Measurements from ENCODE around the gene IGDCC3.
"Not testable (repeated sequence)": the region's sequence is repeated elsewhere in the genome, so short reads cannot be mapped to it uniquely, and the experiment has no call there.

Gene IGDCC3

GRCh38 chr15:65405791-65406423, 28.1 kb upstream of the IGDCC3 start:
- no peak for DNase-seq

DNA sequence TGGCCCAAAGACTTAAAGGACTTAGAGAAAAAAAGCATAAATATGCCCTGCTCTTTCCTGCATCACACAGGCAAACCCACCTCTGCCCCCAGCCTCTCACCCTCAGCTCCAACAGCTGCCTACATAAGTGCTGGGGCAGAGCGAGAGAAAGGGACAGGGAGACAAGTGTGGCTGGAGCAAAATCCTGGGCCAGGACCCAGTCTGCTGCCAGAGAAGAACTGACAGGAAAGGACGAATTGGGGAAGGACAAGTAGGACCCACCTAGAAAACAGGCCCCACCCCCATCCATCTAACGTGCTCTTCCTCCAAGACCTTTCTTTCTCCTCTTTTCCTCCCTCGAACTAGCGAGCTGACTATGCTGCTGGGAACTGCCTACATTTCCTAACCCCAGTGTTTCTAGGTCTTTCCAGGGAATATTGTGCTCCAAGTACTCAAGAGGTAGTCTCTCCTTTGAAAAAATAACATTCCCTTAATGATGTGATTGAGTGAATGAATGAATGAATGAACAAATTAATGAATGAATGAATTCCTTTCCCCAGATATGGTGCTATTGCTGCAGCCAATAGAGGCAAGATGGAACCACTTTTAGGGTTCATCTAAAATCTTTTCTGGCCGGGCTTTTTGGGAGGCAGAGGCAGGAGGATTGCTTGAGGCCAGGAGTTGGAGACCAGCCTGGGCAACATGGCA, 26.5 kb upstream of the IGDCC3 start:
- no peak for DNase-seq

GRCh38 chr15:65402961-65403360, 25.2 kb upstream of the IGDCC3 start:
- no peak for DNase-seq

DNA sequence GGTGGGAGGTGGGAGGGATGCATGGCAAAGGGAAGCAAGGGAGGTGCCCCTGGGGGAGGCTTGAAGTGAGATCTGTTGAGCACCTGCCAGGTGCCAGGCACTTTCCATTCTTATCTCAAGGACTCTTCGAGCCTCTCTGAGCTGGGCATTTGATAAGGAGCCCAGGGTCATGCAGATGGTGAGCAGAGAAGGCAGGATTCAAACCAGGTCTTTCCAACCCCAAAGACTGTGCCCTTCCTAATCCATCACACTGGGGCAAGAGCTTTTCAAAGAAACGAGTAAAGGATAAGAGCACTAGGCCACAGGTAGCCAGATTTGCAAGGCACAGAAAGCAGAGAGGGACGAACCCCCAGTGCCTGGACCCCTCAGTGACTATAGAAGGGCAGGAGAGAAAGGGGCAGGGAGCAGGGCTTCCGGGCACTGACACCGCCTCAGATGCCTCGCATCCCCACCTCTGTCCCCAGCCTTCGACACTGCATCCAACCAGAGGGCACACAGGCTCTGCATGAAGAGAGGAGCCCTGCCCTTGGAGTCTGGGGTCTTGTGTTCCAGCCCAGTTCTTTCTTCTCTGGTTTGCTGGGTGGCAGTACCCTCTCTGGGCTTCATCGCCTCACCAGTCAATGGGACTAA, 23.9 kb upstream of the IGDCC3 start:
- DNase-seq, result no peak

DNA sequence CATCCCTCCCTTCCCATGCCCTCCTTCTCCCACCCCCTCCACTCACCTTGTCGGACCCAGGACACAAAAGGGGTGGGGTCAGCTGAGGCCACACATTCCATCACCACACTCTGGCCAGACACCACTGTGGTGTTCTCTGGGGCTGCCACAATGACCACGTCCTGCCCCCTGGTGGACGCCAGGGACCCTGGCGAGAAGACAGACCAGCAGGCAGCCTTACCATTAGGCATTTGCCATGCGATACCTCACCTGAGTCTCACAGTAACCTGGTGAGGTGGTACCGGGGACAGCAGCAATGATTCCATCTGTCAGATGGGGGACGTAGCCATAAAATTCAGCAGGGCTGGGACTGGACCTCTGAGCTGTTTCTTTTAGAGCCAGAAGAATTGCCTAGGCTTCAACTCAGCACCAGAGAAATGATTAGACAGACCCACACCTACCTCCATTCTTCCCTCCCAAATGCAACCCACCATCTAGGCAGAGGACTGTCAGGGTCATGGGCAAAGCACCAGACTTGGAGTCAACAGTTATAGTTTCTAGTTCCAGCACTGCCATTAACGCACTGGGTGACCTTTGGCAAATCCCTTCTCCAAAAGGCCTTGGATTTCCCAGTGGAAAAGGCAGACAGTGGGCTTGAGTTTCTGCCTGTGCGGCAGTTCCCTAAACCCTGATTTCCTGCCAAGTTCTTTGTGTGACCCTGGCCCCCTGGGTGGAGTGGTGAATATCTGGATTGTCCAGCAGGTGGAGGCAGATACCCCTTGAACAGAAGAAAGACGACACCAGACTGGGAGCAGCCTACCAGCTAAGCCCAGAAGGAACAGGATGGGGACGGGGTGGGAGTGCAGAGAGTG, 23.2 kb upstream of the IGDCC3 start:
- DNase-seq, result peak; percentile 50

- no peak for DNase-seq
These were observed 22.2 kb upstream of the IGDCC3 start for GRCh38 chr15:65399997-65400396.

- DNase-seq, result no peak
These were observed 21.4 kb upstream of the IGDCC3 start for GRCh38 chr15:65399001-65399706.

DNA sequence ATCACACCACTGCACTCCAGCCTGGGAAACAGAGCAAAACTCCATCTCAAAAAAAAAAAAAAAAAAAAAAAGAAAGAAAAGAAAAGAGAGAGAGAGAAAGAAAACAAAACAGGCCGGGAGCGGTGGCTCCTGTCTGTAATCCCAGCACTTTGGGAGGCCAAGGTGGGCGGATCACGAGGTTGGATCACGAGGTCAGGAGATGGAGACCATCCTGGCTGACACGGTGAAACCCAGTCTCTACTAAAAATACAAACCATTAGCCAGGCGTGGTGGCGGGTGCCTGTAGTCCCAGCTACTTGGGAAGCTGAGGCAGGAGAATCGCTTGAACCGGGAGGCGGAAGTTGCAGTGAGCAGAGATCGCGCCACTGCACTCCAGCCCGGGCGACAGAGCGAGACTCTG, 20.7 kb upstream of the IGDCC3 start:
- not testable (repeated sequence) for DNase-seq

GRCh38 chr15:65396965-65397317, 19.1 kb upstream of the IGDCC3 start:
- no peak for DNase-seq

GRCh38 chr15:65396283-65396964, 18.6 kb upstream of the IGDCC3 start:
- DNase-seq, result no peak

DNA sequence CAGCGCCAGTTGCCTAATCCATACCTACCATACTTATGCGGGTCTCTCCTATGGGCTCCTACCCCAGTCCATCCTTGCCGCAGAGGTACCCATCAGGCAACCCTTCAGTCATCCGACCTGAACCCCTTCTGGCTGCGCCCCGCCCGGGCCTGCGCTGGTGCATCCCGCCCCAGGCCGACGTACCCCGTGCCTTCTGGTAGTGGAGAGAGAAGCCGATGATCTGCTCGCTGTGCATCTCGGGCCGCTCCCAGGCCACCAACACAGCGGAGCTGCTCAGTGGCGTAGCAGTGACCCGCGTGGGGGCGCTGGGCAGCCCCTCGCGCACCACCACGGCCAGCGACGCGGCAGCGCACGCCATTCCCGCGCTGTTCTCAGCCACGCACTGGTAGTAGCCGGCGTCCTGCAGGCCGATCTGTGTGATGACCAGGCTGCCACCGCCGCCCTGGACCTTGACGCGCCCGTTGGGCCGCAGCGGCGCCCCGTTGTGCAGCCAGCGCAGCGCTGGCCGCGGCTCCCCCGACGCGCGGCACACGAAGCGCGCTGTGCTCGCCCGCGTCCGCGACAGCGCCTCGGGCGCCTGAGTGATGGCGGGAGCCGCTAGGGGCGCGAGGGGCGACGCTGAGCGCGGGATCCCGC, 17.9 kb upstream of the IGDCC3 start:
- DNase-seq, result no peak

DNA sequence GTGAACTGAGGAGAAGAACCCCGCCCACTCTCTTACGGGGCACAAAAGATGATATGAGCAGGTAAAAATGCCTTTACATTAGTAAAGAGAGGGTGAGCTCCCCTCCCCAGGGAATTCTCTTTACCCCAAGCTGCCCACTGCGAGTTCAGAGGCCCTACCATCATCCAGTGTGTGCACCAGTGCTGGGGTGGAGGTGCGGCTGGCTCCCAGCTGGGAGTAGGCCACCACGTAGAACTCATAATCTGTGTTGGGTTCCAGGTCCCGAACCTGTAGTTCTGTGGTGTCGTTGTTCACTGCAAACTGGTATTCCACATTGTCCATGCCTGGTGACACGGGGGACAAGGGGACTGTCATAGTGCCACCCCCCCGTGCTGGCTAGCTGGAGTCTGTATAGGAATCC, 17.1 kb upstream of the IGDCC3 start:
- no peak for DNase-seq

- no peak for DNase-seq
These were observed 16.5 kb upstream of the IGDCC3 start for GRCh38 chr15:65394280-65394789.

GRCh38 chr15:65393557-65393956, 15.8 kb upstream of the IGDCC3 start:
- DNase-seq, result no peak

DNA sequence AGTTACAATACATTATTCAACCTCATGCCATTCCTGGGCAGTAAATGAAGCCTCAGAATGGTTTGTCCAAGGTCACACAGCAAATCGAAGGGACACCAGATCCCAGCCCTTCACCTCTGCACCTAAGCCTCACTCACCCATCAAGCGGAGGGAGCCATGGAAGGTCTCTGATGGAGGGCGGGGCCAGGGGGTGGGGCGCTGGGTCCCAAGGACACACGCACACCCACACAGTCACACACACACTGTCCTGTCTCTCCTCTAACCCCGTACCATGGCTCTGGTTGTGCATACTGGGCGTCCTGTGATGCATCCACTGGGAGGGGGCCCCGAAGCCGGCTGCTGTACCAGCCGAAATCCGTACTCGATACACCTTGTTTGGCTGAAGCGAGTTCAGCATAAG, 15.3 kb upstream of the IGDCC3 start:
- no peak for DNase-seq

DNA sequence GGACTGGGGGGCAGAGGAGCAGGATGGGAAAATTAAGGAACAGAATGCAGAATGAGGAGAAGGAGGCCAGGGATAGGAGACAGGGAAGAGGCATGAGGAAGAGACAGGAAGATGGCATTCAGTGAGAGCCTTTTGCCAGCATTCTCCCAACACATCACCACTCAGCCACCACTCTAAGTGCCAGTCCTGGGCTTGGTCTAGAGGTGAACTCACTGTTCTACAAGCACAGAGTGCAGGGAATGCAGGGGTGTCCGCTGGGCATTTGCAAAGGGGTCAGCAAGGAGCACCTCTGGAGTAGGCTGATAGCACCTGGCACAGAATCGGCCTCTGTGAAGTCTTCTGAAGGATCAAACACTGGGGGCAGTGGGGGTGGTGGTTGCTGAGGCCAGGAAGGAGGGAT, 14.6 kb upstream of the IGDCC3 start:
- DNase-seq, result no peak

DNA sequence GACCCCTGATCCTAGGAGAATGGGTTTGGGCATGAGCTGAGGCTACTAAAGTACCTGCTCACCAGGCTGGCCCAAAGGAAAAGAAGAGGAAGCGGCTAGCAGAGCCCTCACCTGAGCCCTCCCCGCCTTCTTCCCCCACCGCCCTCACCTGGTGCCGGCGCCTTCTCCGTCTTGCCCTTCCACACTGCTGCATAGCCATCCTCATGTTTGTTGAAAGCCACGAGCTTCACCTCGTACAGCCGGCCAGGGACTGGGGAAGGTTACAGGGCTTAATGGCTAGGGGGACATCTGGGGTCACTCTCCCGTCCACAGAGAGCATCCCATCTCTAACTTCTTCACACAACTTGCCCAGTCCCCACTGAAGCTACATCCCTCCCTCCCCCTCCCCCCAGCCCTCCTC, 13.9 kb upstream of the IGDCC3 start:
- no peak for DNase-seq

- no peak for DNase-seq
These were observed 12.6 kb upstream of the IGDCC3 start for GRCh38 chr15:65390447-65390846.

DNA sequence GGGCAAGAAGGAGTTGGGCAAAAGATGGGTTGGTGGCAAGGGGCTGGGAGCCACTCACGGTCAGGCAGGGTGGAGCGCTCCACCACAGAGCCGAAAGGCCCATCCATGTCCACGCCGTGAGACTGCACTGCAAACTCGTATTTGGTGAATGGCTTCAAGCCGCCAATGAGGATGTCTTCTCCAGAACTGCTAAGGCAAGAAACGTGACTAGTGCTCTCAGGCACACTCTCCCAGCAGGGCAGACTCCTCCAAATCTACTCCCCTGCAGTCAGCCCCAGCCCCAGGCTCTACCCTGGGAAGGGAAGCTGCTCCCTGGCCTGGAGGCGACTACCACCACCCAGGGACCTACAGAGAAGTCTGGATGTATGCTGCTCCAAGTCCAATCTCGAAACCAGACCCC, 11.4 kb upstream of the IGDCC3 start:
- no peak for DNase-seq

DNA sequence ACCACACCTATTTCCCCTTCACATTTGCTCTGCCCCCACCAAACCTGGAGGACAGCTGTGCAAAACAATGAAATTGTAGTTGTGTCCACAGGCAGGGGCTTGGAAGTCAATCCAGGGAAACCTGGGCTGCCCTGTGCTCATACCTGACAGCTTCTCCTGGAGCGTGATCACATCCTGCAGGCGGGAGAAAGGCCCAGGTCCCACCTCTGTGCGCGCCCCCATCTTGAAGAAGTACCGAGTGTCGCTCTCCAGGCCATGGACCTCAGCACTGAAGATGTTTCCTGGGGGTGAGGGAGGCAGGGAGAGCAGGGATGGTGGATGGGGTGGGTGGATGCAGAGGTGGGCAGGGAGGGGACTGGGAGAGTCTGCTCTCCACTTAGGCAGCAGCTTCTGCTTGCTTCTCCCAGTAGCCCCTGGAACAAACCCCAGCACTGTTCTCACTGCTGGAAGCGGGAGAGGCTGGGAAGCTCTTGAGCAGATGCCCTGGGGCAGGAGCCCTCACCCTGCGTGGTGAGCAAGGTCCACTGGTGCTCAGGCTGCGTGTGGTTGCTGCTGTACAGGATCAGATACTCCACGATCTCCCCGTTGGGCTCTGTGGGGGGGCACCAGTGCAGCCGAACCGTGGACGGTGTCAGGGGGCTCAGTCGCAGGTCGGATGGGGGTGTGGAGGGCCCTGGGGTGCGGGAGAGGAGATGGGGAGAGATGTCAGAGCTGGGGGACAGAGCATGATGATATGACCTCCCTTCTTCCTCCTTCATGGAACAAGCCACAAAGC, 10.7 kb upstream of the IGDCC3 start:
- no peak for DNase-seq

DNA sequence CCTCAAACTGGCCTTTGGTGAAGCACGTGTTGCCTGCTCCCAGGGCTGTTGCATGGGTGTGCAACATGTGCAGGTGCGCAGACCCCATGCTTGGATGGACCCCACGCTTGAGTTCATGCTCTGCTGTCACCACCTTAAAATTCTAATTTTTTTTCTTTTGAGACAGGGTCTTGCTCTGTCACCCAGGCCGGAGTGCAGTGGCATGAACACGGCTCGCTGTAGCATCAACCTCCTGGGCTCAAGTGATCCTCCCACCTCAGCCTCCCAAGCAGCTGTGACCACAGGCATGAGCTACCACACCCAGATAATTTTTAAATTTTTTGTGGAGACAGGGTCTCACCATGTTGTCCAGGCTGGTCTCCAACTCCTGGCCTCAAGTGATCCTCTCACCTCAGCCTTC, 9.1 kb upstream of the IGDCC3 start:
- no peak for DNase-seq

Data from stimulated activated CD4-positive, alpha-beta T cell treated with anti-CD3 and anti-CD28 coated beads, Interleukin-4, amount 100 ng/mL, for 24 hours (primary cell).